ENCODE results near the gene STX17.
"Not testable (repeated sequence)": the region's sequence is repeated elsewhere in the genome, so short reads cannot be mapped to it uniquely, and the experiment has no call there.

DNA sequence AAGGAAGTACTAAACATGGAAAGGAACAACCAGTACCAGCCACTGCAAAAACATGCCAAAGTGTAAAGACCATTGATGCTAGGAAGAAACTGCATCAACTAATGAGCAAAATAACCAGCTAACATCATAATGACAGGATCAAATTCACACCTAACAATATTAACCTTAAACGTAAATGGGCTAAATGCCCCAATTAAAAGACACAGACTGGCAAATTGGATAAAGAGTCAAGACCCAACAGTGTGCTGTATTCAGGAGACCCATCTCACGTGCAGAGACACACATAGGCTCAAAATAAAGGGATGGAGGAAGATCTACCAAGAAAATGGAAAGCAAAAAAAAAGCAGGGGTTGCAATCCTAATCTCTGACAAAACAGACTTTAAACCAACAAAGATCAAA, 84.1 kb downstream of the STX17 start:
- not testable (repeated sequence) for TF ChIP-seq CTCF, POLR2A (IDR thresholded peaks at IDR 0.05)
